Stomach smooth muscle (tissue), 2 donors: ENCODE data around the gene IL22RA2.

Experiments
- H3K27ac ChIP-seq: one replicate; pipeline ENCODE4 v1.7.0; 2013; ENCODE audit warnings: mild to moderate bottlenecking, low read length, inconsistent platforms
- H3K27me3 ChIP-seq, 2 donors: one replicate each; pipeline ENCODE4 v1.7.0; 2013; ENCODE audit warnings: low read length in 2 of 2; ENCODE audit not compliant: insufficient read depth in 2 of 2, control insufficient read depth in 1 of 2
- H3K36me3 ChIP-seq, 2 donors: one replicate each; pipeline ENCODE4 v1.7.0; 2013; ENCODE audit warnings: low read length in 2 of 2; ENCODE audit not compliant: control insufficient read depth in 2 of 2, insufficient read depth in 2 of 2
- H3K4me1 ChIP-seq: one replicate; pipeline ENCODE4 v1.7.0; 2013; ENCODE audit warnings: low read length; ENCODE audit not compliant: control insufficient read depth, insufficient read depth
- H3K4me3 ChIP-seq, 2 donors: one replicate each; pipeline ENCODE4 v1.7.0; 2013; ENCODE audit warnings: low read length in 2 of 2
- H3K9ac ChIP-seq, 2 donors: one replicate each; pipeline ENCODE4 v1.7.0; 2013; ENCODE audit warnings: low read length in 2 of 2, mild to moderate bottlenecking in 1 of 2
- H3K9me3 ChIP-seq, 2 donors: one replicate each; pipeline ENCODE4 v1.7.0; 2013; ENCODE audit warnings: low read length in 2 of 2; ENCODE audit not compliant: control insufficient read depth in 2 of 2
- donor health status: healthy.
- donor health status: Pancreatic carcinoma.

The IL22RA2 gene

GRCh38 chr6:137177611-137178010 lies 4.2 kb upstream of the IL22RA2 start:
- no peaks in the 10 kb centered on the region for H3K27me3 ChIP-seq
- H3K27ac ChIP-seq: no peak overlapping the region
- H3K4me1 ChIP-seq: no peaks in the 10 kb centered on the region
- H3K9me3 ChIP-seq: peaks cover 0 to 1% of the 10 kb centered on the region in 2 donors
- H3K36me3 ChIP-seq: no peaks in the 10 kb centered on the region
- H3K9ac ChIP-seq: no peak overlapping the region
- no peak overlapping the region for H3K4me3 ChIP-seq

- no peak overlapping the region for H3K9ac ChIP-seq
- no peaks in the 10 kb centered on the region for H3K36me3 ChIP-seq
- no peaks in the 10 kb centered on the region for H3K4me1 ChIP-seq
- H3K9me3 ChIP-seq: no peaks in the 10 kb centered on the region
- H3K4me3 ChIP-seq: no peak overlapping the region
- no peaks in the 10 kb centered on the region for H3K27me3 ChIP-seq
- no peak overlapping the region for H3K27ac ChIP-seq
Measured at GRCh38 chr6:137176729-137177128, 3.3 kb upstream of the IL22RA2 start.

GRCh38 chr6:137175868-137176245 lies 2.4 kb upstream of the IL22RA2 start:
- H3K36me3 ChIP-seq: no peaks in the 10 kb centered on the region
- no peak overlapping the region for H3K9ac ChIP-seq
- no peaks in the 10 kb centered on the region for H3K27me3 ChIP-seq
- no peaks in the 10 kb centered on the region for H3K4me1 ChIP-seq
- no peak overlapping the region for H3K4me3 ChIP-seq
- no peaks in the 10 kb centered on the region for H3K9me3 ChIP-seq
- H3K27ac ChIP-seq: no peak overlapping the region

- Histone ChIP-seq H3K36me3 (no peaks in the 10 kb centered on the region), H3K4me3 (no peak overlapping the region), H3K4me1 (no peaks in the 10 kb centered on the region), H3K27me3 (no peaks in the 10 kb centered on the region), H3K27ac (no peak overlapping the region), H3K9ac (no peak overlapping the region), H3K9me3 (no peaks in the 10 kb centered on the region)
Measured at GRCh38 chr6:137175157-137175867, 1.9 kb upstream of the IL22RA2 start.

- H3K27me3 ChIP-seq: no peaks in the 10 kb centered on the region
- H3K27ac ChIP-seq: no peak overlapping the region
- no peaks in the 10 kb centered on the region for H3K4me1 ChIP-seq
- no peaks in the 10 kb centered on the region for H3K36me3 ChIP-seq
- H3K4me3 ChIP-seq: no peak overlapping the region
- no peaks in the 10 kb centered on the region for H3K9me3 ChIP-seq
- no peak overlapping the region for H3K9ac ChIP-seq
Measured at GRCh38 chr6:137172734-137173431, 561 bp downstream of the IL22RA2 start.

- H3K4me3 ChIP-seq: no peak overlapping the region
- no peaks in the 10 kb centered on the region for H3K4me1 ChIP-seq
- no peak overlapping the region for H3K27ac ChIP-seq
Measured at GRCh38 chr6:137171824-137172733, 1.4 kb downstream of the IL22RA2 start.

GRCh38 chr6:137171053-137171374 lies 2.4 kb downstream of the IL22RA2 start:
- Histone ChIP-seq H3K36me3 (no peaks in the 10 kb centered on the region), H3K4me1 (no peaks in the 10 kb centered on the region), H3K9ac (no peak overlapping the region), H3K27me3 (no peaks in the 10 kb centered on the region), H3K4me3 (no peak overlapping the region), H3K27ac (no peak overlapping the region), H3K9me3 (no peaks in the 10 kb centered on the region)

More at GRCh38 chr6:137171824-137172733, 1.4 kb downstream of the IL22RA2 start:
- Histone ChIP-seq H3K9ac (no peak overlapping the region), H3K9me3 (no peaks in the 10 kb centered on the region), H3K36me3 (no peaks in the 10 kb centered on the region), H3K27me3 (no peaks in the 10 kb centered on the region)

GRCh38 chr6:137170266-137171052 lies 3.0 kb downstream of the IL22RA2 start:
- no peaks in the 10 kb centered on the region for H3K4me1 ChIP-seq
- H3K9ac ChIP-seq: no peak overlapping the region
- H3K4me3 ChIP-seq: no peak overlapping the region
- no peaks in the 10 kb centered on the region for H3K9me3 ChIP-seq
- no peaks in the 10 kb centered on the region for H3K36me3 ChIP-seq
- H3K27ac ChIP-seq: no peak overlapping the region
- H3K27me3 ChIP-seq: no peaks in the 10 kb centered on the region

- Histone ChIP-seq H3K36me3 (no peaks in the 10 kb centered on the region), H3K27ac (no peak overlapping the region), H3K9ac (no peak overlapping the region)
Measured at GRCh38 chr6:137167702-137168377, 5.6 kb downstream of the IL22RA2 start.

More at GRCh38 chr6:137167702-137168377, 5.6 kb downstream of the IL22RA2 start:
- no peaks in the 10 kb centered on the region for H3K27me3 ChIP-seq
- H3K9me3 ChIP-seq: no peaks in the 10 kb centered on the region
- H3K4me1 ChIP-seq: no peaks in the 10 kb centered on the region
- no peak overlapping the region for H3K4me3 ChIP-seq
